Left lobe of liver (tissue), 2 donors: ENCODE data around the gene SENP2. TPM values are rescaled to one million over a fixed set of nuclear protein-coding genes. Genes with fewer than 3 reads are reported as not detected.
A peak's percentile ranks its signal among the peaks of the same experiment; 100 is the strongest.

Source experiments
- ATAC-seq: fragments of 200-7000 bp; cut with Tn5 transposase; one replicate; pipeline ENCODE4 v1.9.1; 2020; ENCODE audit warnings: mild to moderate bottlenecking, moderate library complexity
- DNase-seq: peaks from one replicate; pipeline ENCODE4 v3.0.0-alpha.2; 2020; ENCODE audit warnings: low spot score
- total RNA-seq: library from RNA; stranded (reverse); gene quantifications from one replicate; pipeline ENCODE4 v1.2.1, GENCODE V29; 2021
- donor health status: DM: no; HTN: no; CAD: no; lungs with moderate emphysema.
- donor health status: DM: no; HTN: yes; CAD: no.

SENP2 gene
- total RNA-seq, 1 donor from 2014 or later = 19.6 TPM

DNA sequence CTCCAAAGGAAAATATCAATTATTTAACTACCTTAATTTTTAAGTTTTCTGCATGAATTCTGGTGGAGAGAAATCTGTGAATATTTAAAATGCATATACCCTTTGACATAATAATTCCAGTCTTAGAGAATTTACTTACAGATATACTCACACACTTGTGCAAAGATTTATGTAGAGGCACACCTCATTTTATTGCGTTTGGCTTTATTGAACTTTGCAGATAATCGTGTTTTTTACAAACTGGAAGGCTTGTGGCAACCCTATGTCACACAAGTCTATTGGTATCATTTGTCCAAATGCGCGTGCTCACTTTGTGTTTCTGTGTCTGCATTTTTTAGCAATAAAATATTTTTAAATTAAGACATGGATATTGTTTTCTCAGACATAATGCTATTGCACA lies 81.5 kb downstream of the SENP2 start:
- DNase-seq = no peak
- no peak for ATAC-seq

- DNase-seq = no peak
- ATAC-seq = peak; percentile 96
Measured at GRCh38 chr3:185677146-185677829, 91.2 kb downstream of the SENP2 start.

DNA sequence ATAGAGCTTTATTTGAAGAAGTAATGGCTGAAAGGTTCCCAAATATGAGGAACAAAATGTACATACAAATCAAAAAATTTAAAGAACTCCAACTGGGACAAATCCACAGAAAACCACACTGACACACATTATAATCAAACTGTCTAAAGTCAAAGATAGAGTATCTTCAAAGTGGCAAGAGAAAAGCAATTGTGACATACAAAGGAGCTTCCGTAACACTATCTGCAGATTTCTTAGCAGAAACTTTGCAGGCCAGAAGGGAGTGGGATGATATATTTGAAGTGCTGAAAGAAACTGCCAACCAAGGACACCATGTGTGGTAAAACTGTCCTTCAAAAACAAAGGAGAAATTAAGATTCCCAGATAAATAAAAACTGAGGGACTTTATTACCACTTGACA lies 91.9 kb downstream of the SENP2 start:
- ATAC-seq = no peak
- DNase-seq = no peak

- no peak for ATAC-seq
- DNase-seq = no peak
Measured at GRCh38 chr3:185680231-185680630, 94.1 kb downstream of the SENP2 start.

Other genes starting within 250 kb of the SENP2 start
- 20.0 TPM for gene MAP3K13, start 223.2 kb upstream of the SENP2 start, total RNA-seq
- gene TMEM41A, start 87.3 kb upstream of the SENP2 start, total RNA-seq = 18.5 TPM
- gene LIPH, start 33.7 kb upstream of the SENP2 start, total RNA-seq = 0.58 TPM
- gene IGF2BP2, start 238.7 kb downstream of the SENP2 start, total RNA-seq = 1.2 TPM